Fibroblast of villous mesenchyme (primary cell): ENCODE measurements around the gene ZNF814. TPM values are rescaled to one million over a fixed set of nuclear protein-coding genes. Genes with fewer than 3 reads are reported as not detected.
A peak's percentile ranks its signal among the peaks of the same experiment; 100 is the strongest.
"Not testable (repeated sequence)": the region's sequence is repeated elsewhere in the genome, so short reads cannot be mapped to it uniquely, and the experiment has no call there.

Experiments
- DNase-seq: peaks from one replicate; pipeline ENCODE4 v3.0.0-alpha.2; 2010; ENCODE audit warnings: low read depth
- H3K4me3 ChIP-seq: 2 replicates; pipeline ENCODE4 v1.5.1; 2011; ENCODE audit warnings: low read depth, mild to moderate bottlenecking, low read length
- total RNA-seq: library from RNA; depleted of rRNA; stranded (reverse); fragments of >200 nt; gene quantifications from 2 replicates; pipeline ENCODE4 v1.2.3, GENCODE V29; 2012
- TF ChIP-seq, protein P1 (sequence below): IDR thresholded peaks from 2 replicates; pipeline ENCODE4 v1.5.1; 2012; ENCODE audit warnings: low read depth, mild to moderate bottlenecking, low read length; ENCODE audit not compliant: insufficient read depth

ZNF814 gene
- total RNA-seq, 1 donor = 7.8 TPM

GRCh38 chr19:57907394-57907793 lies 18.6 kb upstream of the ZNF814 start:
- TF ChIP-seq, protein P1, sequence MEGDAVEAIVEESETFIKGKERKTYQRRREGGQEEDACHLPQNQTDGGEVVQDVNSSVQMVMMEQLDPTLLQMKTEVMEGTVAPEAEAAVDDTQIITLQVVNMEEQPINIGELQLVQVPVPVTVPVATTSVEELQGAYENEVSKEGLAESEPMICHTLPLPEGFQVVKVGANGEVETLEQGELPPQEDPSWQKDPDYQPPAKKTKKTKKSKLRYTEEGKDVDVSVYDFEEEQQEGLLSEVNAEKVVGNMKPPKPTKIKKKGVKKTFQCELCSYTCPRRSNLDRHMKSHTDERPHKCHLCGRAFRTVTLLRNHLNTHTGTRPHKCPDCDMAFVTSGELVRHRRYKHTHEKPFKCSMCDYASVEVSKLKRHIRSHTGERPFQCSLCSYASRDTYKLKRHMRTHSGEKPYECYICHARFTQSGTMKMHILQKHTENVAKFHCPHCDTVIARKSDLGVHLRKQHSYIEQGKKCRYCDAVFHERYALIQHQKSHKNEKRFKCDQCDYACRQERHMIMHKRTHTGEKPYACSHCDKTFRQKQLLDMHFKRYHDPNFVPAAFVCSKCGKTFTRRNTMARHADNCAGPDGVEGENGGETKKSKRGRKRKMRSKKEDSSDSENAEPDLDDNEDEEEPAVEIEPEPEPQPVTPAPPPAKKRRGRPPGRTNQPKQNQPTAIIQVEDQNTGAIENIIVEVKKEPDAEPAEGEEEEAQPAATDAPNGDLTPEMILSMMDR = no peak
- H3K4me3 ChIP-seq = no peak overlapping the region
- DNase-seq = no peak

- TF ChIP-seq, protein P1 = no peak
- no peak overlapping the region for H3K4me3 ChIP-seq
- DNase-seq = no peak
These were observed 16.4 kb upstream of the ZNF814 start for GRCh38 chr19:57905258-57905657.

DNA sequence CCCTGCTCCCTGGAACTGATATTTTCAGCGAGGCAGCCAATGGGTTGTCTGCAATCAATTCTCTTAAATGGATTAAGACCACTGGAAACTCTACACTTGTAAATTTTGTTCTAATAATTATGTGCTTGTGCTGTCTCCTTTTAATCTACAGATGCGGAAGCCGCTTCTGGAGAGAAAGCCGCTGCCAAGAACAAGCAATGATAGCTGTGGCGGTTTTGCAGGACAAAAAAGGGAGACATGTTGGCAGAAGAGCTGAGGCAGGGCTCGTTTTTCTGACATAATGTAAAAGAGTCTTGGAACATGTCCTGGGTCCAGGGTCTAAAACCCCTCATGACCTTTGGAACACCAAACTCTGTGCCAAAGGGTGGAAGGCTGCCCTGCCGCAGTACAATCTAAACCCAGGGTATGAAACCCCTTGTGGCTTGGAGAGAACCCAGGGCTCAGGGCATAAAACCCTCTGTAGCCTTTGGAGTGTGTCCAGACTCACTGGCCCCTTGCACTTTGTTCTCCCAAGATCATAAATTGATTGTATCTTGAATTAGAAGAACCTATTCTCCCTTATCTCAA lies 14.9 kb upstream of the ZNF814 start:
- DNase-seq = no peak
- H3K4me3 ChIP-seq = no peak overlapping the region
- TF ChIP-seq, protein P1 = no peak

- no peak overlapping the region for H3K4me3 ChIP-seq
- DNase-seq = no peak
- TF ChIP-seq, protein P1 = no peak
These were observed 11.5 kb upstream of the ZNF814 start for GRCh38 chr19:57900311-57900710.

DNA sequence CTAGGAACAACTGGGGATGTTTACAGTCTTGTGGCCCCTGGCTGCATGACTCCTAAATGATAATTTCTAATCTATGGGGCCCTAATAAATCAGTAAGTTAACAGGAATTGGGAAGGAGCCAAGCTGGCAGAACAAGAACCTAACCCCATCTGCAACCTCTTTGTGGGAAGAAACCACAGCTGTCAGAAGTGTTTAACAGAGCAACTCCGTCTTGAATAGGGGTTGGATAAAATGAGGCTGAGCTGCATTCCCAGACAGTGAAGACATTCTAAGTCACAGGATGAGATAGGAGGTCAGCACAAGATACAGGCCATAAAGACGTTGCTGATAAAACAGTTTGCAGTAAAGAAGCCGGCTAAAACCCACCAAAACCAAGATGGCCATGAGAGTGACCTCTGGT lies 1.9 kb upstream of the ZNF814 start:
- peak; percentile 92 for DNase-seq

DNA sequence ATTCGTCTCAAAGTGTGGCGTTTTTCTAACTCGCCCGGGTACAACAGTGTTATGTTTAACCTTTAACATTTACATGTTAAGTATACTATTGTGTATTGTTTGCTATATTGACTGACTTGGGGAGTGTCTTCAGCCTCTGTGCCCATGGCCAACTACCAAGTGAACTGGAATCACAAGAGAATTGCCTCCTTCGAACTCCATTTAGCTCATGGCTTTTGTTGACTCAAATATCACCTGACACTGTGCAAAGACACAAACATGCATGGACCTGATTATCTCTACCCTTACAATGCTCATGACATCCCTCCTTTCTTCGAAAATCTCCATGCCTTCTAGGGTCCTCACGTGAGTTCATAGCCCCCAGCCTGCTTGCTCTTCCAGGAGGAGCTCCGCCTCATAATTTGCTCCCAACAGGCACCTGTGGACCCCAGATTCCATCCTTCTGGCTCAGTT lies 704 bp downstream of the ZNF814 start:
- peak overlapping the region; percentile 66 for H3K4me3 ChIP-seq
- DNase-seq = no peak
- TF ChIP-seq, protein P1 = no peak

More for the DNA sequence above, 1.9 kb upstream of the ZNF814 start:
- not testable (repeated sequence) for H3K4me3 ChIP-seq

DNA sequence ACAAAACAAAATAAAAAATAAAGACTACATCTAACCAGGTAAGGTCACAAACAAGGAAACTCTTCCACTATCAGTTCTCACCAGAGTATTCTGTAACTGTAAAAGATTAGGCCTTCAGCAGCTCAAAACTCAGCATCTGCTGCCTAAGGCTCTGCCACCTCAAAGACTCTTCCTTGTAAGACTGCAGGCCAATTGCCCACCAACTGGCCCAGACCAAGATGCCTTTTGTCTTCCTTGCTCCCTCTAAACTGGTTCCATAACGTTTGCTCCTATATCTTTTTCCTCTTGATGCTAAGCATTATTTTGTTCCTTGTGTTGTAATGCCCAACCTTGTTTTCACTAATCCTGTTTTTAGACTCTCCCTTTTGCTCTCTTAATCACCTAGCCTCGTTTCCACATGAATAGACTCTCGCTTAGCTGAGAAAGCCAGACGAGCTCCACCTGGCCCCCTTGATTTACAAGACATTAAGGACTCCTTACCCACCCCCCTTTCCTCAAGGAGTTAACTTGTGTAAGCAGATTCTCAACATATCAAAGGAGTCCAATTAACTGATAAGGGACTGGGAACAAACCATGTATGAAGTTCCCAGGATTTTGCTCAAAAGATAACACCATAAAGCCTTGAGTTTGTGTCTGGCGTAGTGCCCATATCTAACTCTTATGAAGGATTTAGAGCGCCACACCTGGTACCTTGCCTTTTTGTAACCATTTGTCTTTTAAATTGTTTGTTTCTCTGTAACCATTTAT lies 1.5 kb downstream of the ZNF814 start:
- TF ChIP-seq, protein P1 = no peak
- H3K4me3 ChIP-seq = no peak overlapping the region
- peak; percentile 76 for DNase-seq
